Measurements from ENCODE around the gene USP48.

USP48 gene

DNA sequence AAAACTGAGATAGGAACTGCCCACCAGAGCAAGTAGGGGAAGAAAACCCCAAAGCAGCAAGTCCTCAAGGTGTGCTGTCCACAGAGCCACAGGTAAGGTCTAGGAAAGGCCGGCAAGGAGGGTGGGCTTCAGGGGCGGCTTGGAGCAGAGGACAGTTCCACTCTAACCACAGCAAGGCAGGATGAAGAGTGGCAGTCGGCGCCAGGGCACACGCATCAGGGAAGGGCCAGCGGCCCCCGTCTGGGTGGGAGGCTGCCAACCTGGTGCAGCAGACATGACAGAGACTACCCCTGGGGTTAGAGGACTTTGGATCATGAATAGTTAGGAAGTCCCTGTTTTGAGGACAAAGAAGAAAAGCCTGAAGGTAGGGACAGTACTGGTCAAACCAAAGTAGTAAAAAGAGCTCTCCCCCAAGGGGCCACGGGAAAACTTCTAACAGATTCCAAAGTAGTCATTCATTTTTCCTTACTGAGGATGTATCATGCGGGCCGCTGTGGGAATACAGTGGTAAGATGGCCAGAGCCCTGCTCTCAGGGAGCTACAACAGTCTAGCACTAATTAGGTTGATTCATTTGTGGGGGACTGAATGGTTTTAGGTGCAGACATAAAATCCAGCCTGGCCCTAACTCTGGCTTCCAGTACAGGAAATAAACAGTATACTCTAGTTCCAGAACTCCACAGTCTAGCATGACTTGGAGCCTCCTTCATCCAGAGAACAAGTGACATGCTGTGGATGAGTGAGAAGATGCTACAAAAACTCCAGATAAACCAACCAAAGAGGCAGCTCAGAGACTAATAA is 110.3 kb downstream of the USP48 start:
- TF ChIP-seq EGR1 (IDR thresholded peaks at IDR 0.05) (no peak), TCF12 (IDR thresholded peaks at IDR 0.05; ENCODE audit: low read depth) (no peak), RAD21 (IDR thresholded peaks at IDR 0.05; ENCODE audit: low read depth) (no peak), NFIC (IDR thresholded peaks at IDR 0.05) (no peak), YY1 (IDR thresholded peaks at IDR 0.05; ENCODE audit: low read depth) (no peak), CEBPB (IDR thresholded peaks at IDR 0.05) (no peak), TEAD4 (IDR thresholded peaks at IDR 0.05) (no peak), CREB1 (IDR thresholded peaks at IDR 0.05; ENCODE audit: low read depth) (no peak), MAX (IDR thresholded peaks at IDR 0.05) (no peak), ZBTB7A (IDR thresholded peaks at IDR 0.05; ENCODE audit: low read depth) (no peak), FOXM1 (IDR thresholded peaks at IDR 0.05; ENCODE audit: borderline replicate concordance, low read depth) (no peak), TAF1 (IDR thresholded peaks at IDR 0.05; ENCODE audit: low read depth) (no peak), REST (IDR thresholded peaks at IDR 0.05; ENCODE audit: low read depth) (no peak), EP300 (IDR thresholded peaks at IDR 0.05; ENCODE audit: borderline replicate concordance) (no peak)
- TF ChIP-seq, protein P1, sequence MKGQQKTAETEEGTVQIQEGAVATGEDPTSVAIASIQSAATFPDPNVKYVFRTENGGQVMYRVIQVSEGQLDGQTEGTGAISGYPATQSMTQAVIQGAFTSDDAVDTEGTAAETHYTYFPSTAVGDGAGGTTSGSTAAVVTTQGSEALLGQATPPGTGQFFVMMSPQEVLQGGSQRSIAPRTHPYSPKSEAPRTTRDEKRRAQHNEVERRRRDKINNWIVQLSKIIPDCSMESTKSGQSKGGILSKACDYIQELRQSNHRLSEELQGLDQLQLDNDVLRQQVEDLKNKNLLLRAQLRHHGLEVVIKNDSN (IDR thresholded peaks at IDR 0.05), result no peak

DNA sequence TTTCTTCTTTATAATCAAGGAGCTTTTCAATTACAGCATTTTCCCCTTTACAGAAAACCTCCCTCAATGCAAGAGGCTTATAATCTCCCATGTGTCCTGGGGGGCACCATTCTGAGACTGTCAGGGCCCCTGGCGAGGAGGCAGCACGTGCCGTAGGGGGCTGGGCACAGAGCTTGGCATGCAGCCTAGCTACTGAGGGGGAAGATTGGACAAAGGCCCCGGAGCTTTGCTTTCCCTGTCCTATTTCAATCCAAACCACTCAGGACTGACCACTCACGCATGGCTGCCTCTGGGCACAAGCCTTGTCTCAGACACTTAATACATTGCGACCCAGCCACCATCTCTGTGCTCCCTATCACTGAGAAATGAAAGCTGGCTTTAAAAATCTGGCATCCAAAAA is 111.0 kb downstream of the USP48 start:
- TF ChIP-seq EGR1 (IDR thresholded peaks at IDR 0.05) (no peak), CEBPB (IDR thresholded peaks at IDR 0.05) (no peak), REST (IDR thresholded peaks at IDR 0.05; ENCODE audit: low read depth) (no peak), YY1 (IDR thresholded peaks at IDR 0.05; ENCODE audit: low read depth) (no peak), FOXM1 (IDR thresholded peaks at IDR 0.05; ENCODE audit: borderline replicate concordance, low read depth) (no peak), TAF1 (IDR thresholded peaks at IDR 0.05; ENCODE audit: low read depth) (no peak), EP300 (IDR thresholded peaks at IDR 0.05; ENCODE audit: borderline replicate concordance) (no peak), RAD21 (IDR thresholded peaks at IDR 0.05; ENCODE audit: low read depth) (no peak), NFIC (IDR thresholded peaks at IDR 0.05) (peak; percentile 74), CREB1 (IDR thresholded peaks at IDR 0.05; ENCODE audit: low read depth) (no peak), ZBTB7A (IDR thresholded peaks at IDR 0.05; ENCODE audit: low read depth) (no peak), TCF12 (IDR thresholded peaks at IDR 0.05; ENCODE audit: low read depth) (no peak), TEAD4 (IDR thresholded peaks at IDR 0.05) (no peak), MAX (IDR thresholded peaks at IDR 0.05) (peak; percentile 69)
- TF ChIP-seq, protein P1 (IDR thresholded peaks at IDR 0.05), result 0 out of 2 replicates have a peak, but pooled peaks have one; percentile 43

- TF ChIP-seq REST (IDR thresholded peaks at IDR 0.05; ENCODE audit: low read depth) (no peak), MAX (IDR thresholded peaks at IDR 0.05) (no peak), ZBTB7A (IDR thresholded peaks at IDR 0.05; ENCODE audit: low read depth) (no peak), FOXM1 (IDR thresholded peaks at IDR 0.05; ENCODE audit: borderline replicate concordance, low read depth) (no peak)
- TF ChIP-seq, protein P1 (IDR thresholded peaks at IDR 0.05), result no peak
These were observed 111.7 kb downstream of the USP48 start for GRCh38 chr1:21670956-21671902.

All from Ishikawa (cell line).